HCT116 (cell line): Measurements from ENCODE around the gene ATRAID. TPM values are rescaled to one million over a fixed set of nuclear protein-coding genes. Genes with fewer than 3 reads are reported as not detected.

Experiments used
- ATAC-seq: fragments of 200-7000 bp; cut with Tn5 transposase; 2 replicates; pipeline ENCODE4 v1.9.1; 2020; ENCODE audit warnings: mild to moderate bottlenecking, moderate library complexity
- BruUV-seq: library from RNA; stranded (reverse); fragments of 400-500 nt; replicated peaks from 2 replicates; lab custom pipeline; 2021; lab: Mats Ljungman, UMichigan
- CTCF ChIA-PET: fragments of 300-600 bp; sonication (Branson Sonifier 250); formaldehyde crosslinking; loops from one replicate; lab custom pipeline; 2021; ENCODE audit warnings: antibody characterized with exemption; lab: Charles Lee
- POLR2A ChIA-PET: fragments of 300-600, 350-600 bp; sonication (Branson Sonifier 250); formaldehyde crosslinking; loops from one replicate; lab custom pipeline; 2021; ENCODE audit warnings: antibody characterized with exemption; lab: Charles Lee
- RAD21 ChIA-PET, 2 experiments: fragments of 300-600 bp; sonication (Branson Sonifier 250); formaldehyde crosslinking; loops; one replicate each; lab custom pipeline; 2023; ENCODE audit warnings: low total read pairs in 2 of 2; ENCODE audit not compliant: uncharacterized antibody in 2 of 2, unreplicated experiment in 2 of 2, low non-redundant PET in 1 of 2; lab: Charles Lee
- DNase-seq: peaks from one replicate; pipeline ENCODE4 v3.0.0-alpha.2; 2010; ENCODE audit warnings: low read depth, low spot score
- H2AFZ ChIP-seq: fragments of 200-600 bp; shearing (Covaris generic), sonication (generic); 2 replicates; pipeline ENCODE4 v1.6.1; 2017; ENCODE audit warnings: low read depth, mixed run types, mixed read lengths, antibody characterized with exemption, low read length; ENCODE audit not compliant: poor library complexity, severe bottlenecking
- H3K27ac ChIP-seq: 2 replicates; pipeline ENCODE4 v1.5.1; 2012; ENCODE audit warnings: low read depth, low read length
- H3K27me3 ChIP-seq: fragments of 200-600 bp; sonication (generic); 2 replicates; pipeline ENCODE4 v1.6.1; 2016; ENCODE audit warnings: mixed run types, low read length, mixed read lengths; ENCODE audit not compliant: insufficient read depth
- H3K36me3 ChIP-seq, 2 experiments: fragments of 200-500 bp in 1 of 2; fragments of 200-600 bp in 1 of 2; sonication (Bioruptor generic) in 1 of 2; sonication (generic) in 1 of 2; 2 replicates each; pipeline versions ENCODE4 v1.5.1 to v1.6.1; 2014 to 2016; ENCODE audit warnings: low read length in 2 of 2, inconsistent platforms in 1 of 2, mixed read lengths in 1 of 2, mixed run types in 1 of 2; ENCODE audit not compliant: insufficient read depth in 2 of 2, control insufficient read depth in 1 of 2
- H3K4me1 ChIP-seq, 2 experiments: fragments of 200-600 bp in 1 of 2; sonication (generic) in 1 of 2; 2 replicates each; pipeline versions ENCODE4 v1.5.1 to v1.6.1; 2012 to 2017; ENCODE audit warnings: low read length in 2 of 2, inconsistent platforms in 1 of 2, mild to moderate bottlenecking in 1 of 2, mixed read lengths in 1 of 2, mixed run types in 1 of 2, moderate library complexity in 1 of 2; ENCODE audit not compliant: insufficient read depth in 2 of 2, control insufficient read depth in 1 of 2
- H3K4me2 ChIP-seq: fragments of 200-600 bp; sonication (generic); 2 replicates; pipeline ENCODE4 v1.6.1; 2017; ENCODE audit warnings: mixed run types, low read length, mixed read lengths
- H3K4me3 ChIP-seq, 2 experiments: fragments of 200-600 bp in 1 of 2; sonication (generic) in 1 of 2; replicated peaks in 1 of 2; 2 replicates each; pipeline ENCODE4 v1.5.1; 2011 to 2016; ENCODE audit warnings: low read length in 2 of 2, control low read depth in 1 of 2, low read depth in 1 of 2, mild to moderate bottlenecking in 1 of 2, mixed read lengths in 1 of 2, mixed run types in 1 of 2
- H3K79me2 ChIP-seq: fragments of 200-600 bp; sonication (generic); 2 replicates; pipeline ENCODE4 v1.6.1; 2017; ENCODE audit warnings: mild to moderate bottlenecking, mixed run types, low read length, moderate library complexity, mixed read lengths; ENCODE audit not compliant: insufficient read depth
- H3K9ac ChIP-seq: fragments of 200-600 bp; sonication (generic); 2 replicates; pipeline ENCODE4 v1.6.1; 2016; ENCODE audit warnings: low read length, mixed read lengths
- H3K9me2 ChIP-seq: fragments of 200-600 bp; sonication (generic), shearing (Covaris generic); 2 replicates; pipeline ENCODE4 v1.6.1; 2017; ENCODE audit warnings: mixed run types, mild to moderate bottlenecking, moderate library complexity; ENCODE audit not compliant: insufficient read depth
- H3K9me3 ChIP-seq, 2 experiments: fragments of 200-500 bp in 1 of 2; fragments of 200-600 bp in 1 of 2; sonication (Bioruptor generic) in 1 of 2; sonication (generic) in 1 of 2; 2 replicates each; pipeline ENCODE4 v1.6.1; 2014 to 2017; ENCODE audit warnings: low read length in 2 of 2, mixed read lengths in 2 of 2, inconsistent platforms in 1 of 2, low read depth in 1 of 2, mild to moderate bottlenecking in 1 of 2, mixed run types in 1 of 2, moderate library complexity in 1 of 2; ENCODE audit not compliant: control insufficient read depth in 1 of 2, insufficient read depth in 1 of 2
- H4K20me1 ChIP-seq: fragments of 200-600 bp; sonication (generic), shearing (Covaris generic); 2 replicates; pipeline ENCODE4 v1.6.1; 2017; ENCODE audit warnings: mixed run types, mild to moderate bottlenecking, moderate library complexity; ENCODE audit not compliant: insufficient read depth
- CBX3 ChIP-seq: IDR thresholded peaks from 2 replicates; pipeline ENCODE4 v1.6.1; 2012; ENCODE audit warnings: low read depth
- CEBPB ChIP-seq: IDR thresholded peaks from 2 replicates; pipeline ENCODE4 v1.6.1; 2012; ENCODE audit warnings: low read depth
- EGR1 ChIP-seq: IDR thresholded peaks from 2 replicates; pipeline ENCODE4 v1.6.1; 2012; ENCODE audit warnings: low read depth
- ELF1 ChIP-seq: IDR thresholded peaks from 2 replicates; pipeline ENCODE4 v1.6.1; 2012; ENCODE audit warnings: low read depth, borderline replicate concordance
- EZH2 ChIP-seq: fragments of 200-600 bp; sonication (generic); IDR thresholded peaks from 2 replicates; pipeline ENCODE4 v1.6.1; 2017; ENCODE audit warnings: antibody characterized with exemption, mixed run types
- EZH2phosphoT487 ChIP-seq: fragments of 200-600 bp; IDR thresholded peaks from 2 replicates; pipeline ENCODE4 v1.6.1; 2018; ENCODE audit warnings: antibody characterized with exemption, borderline replicate concordance
- FOSL1 ChIP-seq: IDR thresholded peaks from 2 replicates; pipeline ENCODE4 v1.6.1; 2012; ENCODE audit warnings: low read depth
- JUND ChIP-seq: IDR thresholded peaks from 2 replicates; pipeline ENCODE4 v1.6.1; 2012
- POLR2A ChIP-seq: IDR thresholded peaks from 2 replicates; pipeline ENCODE4 v1.7.0; 2011; ENCODE audit warnings: borderline replicate concordance; ENCODE audit not compliant: insufficient read depth, insufficient read length; ENCODE audit errors: extremely low read depth
- RAD21 ChIP-seq: IDR thresholded peaks from 2 replicates; pipeline ENCODE4 v1.6.1; 2012; ENCODE audit warnings: low read depth, mild to moderate bottlenecking
- SP1 ChIP-seq: IDR thresholded peaks from 2 replicates; pipeline ENCODE4 v1.6.1; 2012; ENCODE audit warnings: low read depth
- SRF ChIP-seq: IDR thresholded peaks from 2 replicates; pipeline ENCODE4 v1.6.1; 2012; ENCODE audit warnings: low read depth
- TCF7L2 ChIP-seq: IDR thresholded peaks from 2 replicates; pipeline ENCODE4 v1.7.0; 2011; ENCODE audit warnings: borderline replicate concordance, inconsistent platforms; ENCODE audit not compliant: insufficient read depth, insufficient read length; ENCODE audit errors: extremely low read depth
- intact Hi-C: fragments of 100-400 bp; cut with micrococcal nuclease; formaldehyde crosslinking; loops from 2 replicates; pipeline ENCODE4 v1.10.0; 2022
- total RNA-seq: library from RNA; stranded (reverse); gene quantifications from one replicate; pipeline ENCODE4 v1.2.1, GENCODE V29; 2021; ENCODE audit not compliant: unreplicated experiment
- TF ChIP-seq, protein P1 (sequence below), 3 experiments: fragments of 200-600 bp in 1 of 3; sonication (generic) in 1 of 3; IDR thresholded peaks in 2 of 3; conservative IDR thresholded peaks in 1 of 3; 2 replicates each; pipeline ENCODE4 v1.5.1; 2012 to 2017; ENCODE audit warnings: low read depth in 2 of 3, low read length in 2 of 3, antibody characterized with exemption in 1 of 3, borderline replicate concordance in 1 of 3, control low read depth in 1 of 3, mild to moderate bottlenecking in 1 of 3, mixed read lengths in 1 of 3, mixed run types in 1 of 3, moderate library complexity in 1 of 3; ENCODE audit not compliant: insufficient read depth in 1 of 3
- TF ChIP-seq, protein P2 (sequence below): IDR thresholded peaks from 2 replicates; pipeline ENCODE4 v1.6.1; 2012; ENCODE audit warnings: low read depth
- TF ChIP-seq, protein P3 (sequence below): IDR thresholded peaks from 2 replicates; pipeline ENCODE4 v1.6.1; 2012

ATRAID gene
- total RNA-seq, 1 experiment from 2014 or later, result 93.6 TPM

DNA sequence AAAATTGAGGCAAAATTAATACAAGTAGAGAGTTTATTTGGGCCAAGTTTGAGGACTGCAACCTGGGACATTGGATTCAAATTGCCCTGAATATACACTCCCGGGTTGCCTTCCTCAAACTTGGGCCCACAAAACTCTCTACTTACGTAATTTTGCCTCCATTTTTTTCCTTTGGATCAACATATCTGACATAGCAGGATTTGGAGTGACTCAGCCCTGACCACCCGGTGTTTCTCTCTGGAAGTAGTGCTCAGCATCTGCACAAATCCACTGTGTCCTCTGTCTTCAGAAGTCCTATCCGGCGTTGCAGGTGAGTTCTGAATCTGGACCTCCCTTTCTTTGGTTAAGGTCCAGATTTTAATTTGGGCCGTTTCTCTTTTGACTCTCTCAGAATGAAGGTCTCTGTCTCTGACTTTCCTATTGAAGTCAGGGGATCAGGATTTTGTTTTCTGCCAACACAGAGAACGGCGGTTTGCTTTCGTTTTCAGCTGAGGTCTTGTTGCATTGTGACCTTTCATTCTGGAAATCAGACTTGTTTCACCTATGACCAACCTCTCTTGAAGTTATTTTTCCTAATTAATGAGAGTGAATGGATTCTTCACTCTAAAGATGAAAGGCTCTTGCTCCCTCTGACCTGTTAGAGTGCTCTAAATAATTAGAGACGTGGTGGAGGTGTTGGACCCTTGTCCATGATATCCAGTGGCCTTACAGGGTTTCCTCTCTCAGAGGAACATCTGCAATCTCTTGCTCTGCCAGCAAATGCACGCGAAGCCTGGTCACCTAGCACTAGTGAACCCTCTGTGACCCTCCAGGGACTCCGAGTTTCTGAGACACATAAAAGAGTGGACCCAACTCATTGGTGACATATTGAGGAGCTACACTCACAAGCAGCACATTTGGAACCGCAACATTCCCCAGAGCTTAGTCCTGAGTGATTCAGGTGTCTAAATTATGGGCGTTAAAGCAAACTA is 49.4 kb upstream of the ATRAID start (continued):
- TF ChIP-seq, protein P1, sequence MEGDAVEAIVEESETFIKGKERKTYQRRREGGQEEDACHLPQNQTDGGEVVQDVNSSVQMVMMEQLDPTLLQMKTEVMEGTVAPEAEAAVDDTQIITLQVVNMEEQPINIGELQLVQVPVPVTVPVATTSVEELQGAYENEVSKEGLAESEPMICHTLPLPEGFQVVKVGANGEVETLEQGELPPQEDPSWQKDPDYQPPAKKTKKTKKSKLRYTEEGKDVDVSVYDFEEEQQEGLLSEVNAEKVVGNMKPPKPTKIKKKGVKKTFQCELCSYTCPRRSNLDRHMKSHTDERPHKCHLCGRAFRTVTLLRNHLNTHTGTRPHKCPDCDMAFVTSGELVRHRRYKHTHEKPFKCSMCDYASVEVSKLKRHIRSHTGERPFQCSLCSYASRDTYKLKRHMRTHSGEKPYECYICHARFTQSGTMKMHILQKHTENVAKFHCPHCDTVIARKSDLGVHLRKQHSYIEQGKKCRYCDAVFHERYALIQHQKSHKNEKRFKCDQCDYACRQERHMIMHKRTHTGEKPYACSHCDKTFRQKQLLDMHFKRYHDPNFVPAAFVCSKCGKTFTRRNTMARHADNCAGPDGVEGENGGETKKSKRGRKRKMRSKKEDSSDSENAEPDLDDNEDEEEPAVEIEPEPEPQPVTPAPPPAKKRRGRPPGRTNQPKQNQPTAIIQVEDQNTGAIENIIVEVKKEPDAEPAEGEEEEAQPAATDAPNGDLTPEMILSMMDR (IDR thresholded peaks at IDR 0.05 in 2 of 3, conservative IDR thresholded peaks at IDR 0.05 in 1 of 3; ENCODE audit: borderline replicate concordance in 1 of 3, insufficient read depth in 1 of 3, low read depth in 2 of 3, low read length in 2 of 3), result no peak
- TF ChIP-seq SRF, result no peak
- TF ChIP-seq CBX3, result no peak
- TF ChIP-seq JUND, result no peak
- TF ChIP-seq RAD21, result no peak
- no peak for TF ChIP-seq CEBPB
- no peak for TF ChIP-seq EGR1
- no peak for TF ChIP-seq ELF1
- no peak for TF ChIP-seq TCF7L2

DNA sequence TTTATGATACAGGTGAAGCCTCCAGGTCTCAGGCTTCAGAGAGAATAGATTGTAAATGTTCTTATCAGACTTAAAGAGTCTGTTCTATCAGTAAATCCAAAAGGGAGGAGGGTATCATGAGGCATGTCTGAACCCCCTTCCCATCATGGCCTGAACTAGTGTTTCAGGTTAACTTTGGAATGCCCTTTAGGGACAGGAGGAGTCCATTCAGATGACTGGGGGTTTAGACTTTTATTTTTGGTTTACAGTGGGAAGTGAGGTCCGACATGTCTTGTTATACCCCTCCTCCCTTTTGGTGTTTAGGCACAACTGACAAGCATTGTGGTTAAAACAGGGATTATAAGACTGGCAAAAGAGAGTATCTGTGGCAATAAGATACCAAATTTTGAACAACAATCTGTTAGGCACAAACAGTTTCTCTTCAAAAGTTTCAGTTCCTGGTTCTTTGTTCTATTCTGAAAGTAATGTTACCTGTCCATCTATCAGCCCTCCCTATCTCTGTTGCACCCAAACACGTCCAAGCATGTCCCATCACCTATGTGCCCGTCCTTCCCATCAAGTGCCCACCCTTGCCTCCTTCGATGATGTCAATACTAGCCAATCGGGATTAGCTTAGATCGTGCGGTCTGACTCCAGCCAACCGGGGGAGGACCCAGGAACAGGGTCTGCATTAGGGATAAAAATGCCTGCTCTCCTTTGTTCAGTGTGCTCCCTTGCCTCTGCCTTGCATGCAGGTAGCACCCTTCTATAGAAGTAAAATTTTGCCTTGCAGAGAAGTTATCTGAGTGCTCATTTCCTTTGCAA is 46.7 kb upstream of the ATRAID start:
- H3K9me3 ChIP-seq, result no peaks in the 10 kb centered on the region
- ATAC-seq, result no peak
- no peak overlapping the region for H3K27ac ChIP-seq
- no peaks in the 10 kb centered on the region for H3K79me2 ChIP-seq
- CTCF ChIA-PET, result no interaction called here
- RAD21 ChIA-PET, result no interaction called here
- H3K9me2 ChIP-seq, result no peaks in the 10 kb centered on the region
- H3K4me1 ChIP-seq, result peaks cover 0 to 6% of the 10 kb centered on the region in 2 experiments; a peak in 1 of 4 replicates
- no TSS peak for BruUV-seq
- intact Hi-C loops, result no loop called here
- H3K4me2 ChIP-seq, result no peak overlapping the region
- no peaks in the 10 kb centered on the region for H3K27me3 ChIP-seq
- H2AFZ ChIP-seq, result no peak overlapping the region
- DNase-seq, result no peak
- POLR2A ChIA-PET, result no interaction called here
- H3K9ac ChIP-seq, result no peak overlapping the region
- no peak overlapping the region for H3K4me3 ChIP-seq
- no peaks in the 10 kb centered on the region for H3K36me3 ChIP-seq
- TF ChIP-seq TCF7L2 (no peak), EZH2 (no peak), SRF (no peak), RAD21 (no peak), SP1 (no peak), POLR2A (no peak), JUND (no peak), EGR1 (no peak), FOSL1 (no peak), EZH2phosphoT487 (no peak), CEBPB (no peak)
- TF ChIP-seq, protein P2, sequence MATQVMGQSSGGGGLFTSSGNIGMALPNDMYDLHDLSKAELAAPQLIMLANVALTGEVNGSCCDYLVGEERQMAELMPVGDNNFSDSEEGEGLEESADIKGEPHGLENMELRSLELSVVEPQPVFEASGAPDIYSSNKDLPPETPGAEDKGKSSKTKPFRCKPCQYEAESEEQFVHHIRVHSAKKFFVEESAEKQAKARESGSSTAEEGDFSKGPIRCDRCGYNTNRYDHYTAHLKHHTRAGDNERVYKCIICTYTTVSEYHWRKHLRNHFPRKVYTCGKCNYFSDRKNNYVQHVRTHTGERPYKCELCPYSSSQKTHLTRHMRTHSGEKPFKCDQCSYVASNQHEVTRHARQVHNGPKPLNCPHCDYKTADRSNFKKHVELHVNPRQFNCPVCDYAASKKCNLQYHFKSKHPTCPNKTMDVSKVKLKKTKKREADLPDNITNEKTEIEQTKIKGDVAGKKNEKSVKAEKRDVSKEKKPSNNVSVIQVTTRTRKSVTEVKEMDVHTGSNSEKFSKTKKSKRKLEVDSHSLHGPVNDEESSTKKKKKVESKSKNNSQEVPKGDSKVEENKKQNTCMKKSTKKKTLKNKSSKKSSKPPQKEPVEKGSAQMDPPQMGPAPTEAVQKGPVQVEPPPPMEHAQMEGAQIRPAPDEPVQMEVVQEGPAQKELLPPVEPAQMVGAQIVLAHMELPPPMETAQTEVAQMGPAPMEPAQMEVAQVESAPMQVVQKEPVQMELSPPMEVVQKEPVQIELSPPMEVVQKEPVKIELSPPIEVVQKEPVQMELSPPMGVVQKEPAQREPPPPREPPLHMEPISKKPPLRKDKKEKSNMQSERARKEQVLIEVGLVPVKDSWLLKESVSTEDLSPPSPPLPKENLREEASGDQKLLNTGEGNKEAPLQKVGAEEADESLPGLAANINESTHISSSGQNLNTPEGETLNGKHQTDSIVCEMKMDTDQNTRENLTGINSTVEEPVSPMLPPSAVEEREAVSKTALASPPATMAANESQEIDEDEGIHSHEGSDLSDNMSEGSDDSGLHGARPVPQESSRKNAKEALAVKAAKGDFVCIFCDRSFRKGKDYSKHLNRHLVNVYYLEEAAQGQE, result no peak
- TF ChIP-seq, protein P3, sequence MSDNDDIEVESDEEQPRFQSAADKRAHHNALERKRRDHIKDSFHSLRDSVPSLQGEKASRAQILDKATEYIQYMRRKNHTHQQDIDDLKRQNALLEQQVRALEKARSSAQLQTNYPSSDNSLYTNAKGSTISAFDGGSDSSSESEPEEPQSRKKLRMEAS, result no peak
- TF ChIP-seq, all 23 proteins: peak for 0
- no peaks in the 10 kb centered on the region for H4K20me1 ChIP-seq
